Activated CD4-positive, alpha-beta T cell treated with anti-CD3 and anti-CD28 coated beads, Interleukin-2, amount 10 ng/mL, durations not matched to agents 7 days and 5 days (primary cell): ENCODE results near the gene MEIKIN. TPM values are rescaled to one million over a fixed set of nuclear protein-coding genes. Genes with fewer than 3 reads are reported as not detected.
"Not testable (repeated sequence)": the region's sequence is repeated elsewhere in the genome, so short reads cannot be mapped to it uniquely, and the experiment has no call there.

Experiments
- CTCF ChIA-PET: fragments of 350-600 bp; sonication (Branson Sonifier 250); formaldehyde crosslinking; loops from one replicate; lab custom pipeline; 2021; ENCODE audit warnings: antibody characterized with exemption; lab: Charles Lee
- POLR2A ChIA-PET: fragments of 350-600 bp; sonication (Branson Sonifier 250); formaldehyde crosslinking; loops from one replicate; lab custom pipeline; 2021; ENCODE audit warnings: antibody characterized with exemption; lab: Charles Lee
- DNase-seq: peaks from one replicate; pipeline ENCODE4 v3.0.0-alpha.2; 2020
- H3K27ac Mint-ChIP-seq: one replicate; pipeline ENCODE4 v1.8.0; 2021; ENCODE audit warnings: mild to moderate bottlenecking, moderate library complexity, mixed read lengths
- H3K27me3 Mint-ChIP-seq: one replicate; pipeline ENCODE4 v1.8.0; 2021; ENCODE audit warnings: mixed read lengths
- H3K36me3 Mint-ChIP-seq: one replicate; pipeline ENCODE4 v1.8.0; 2021; ENCODE audit warnings: low read depth, mixed read lengths
- H3K4me1 Mint-ChIP-seq: one replicate; pipeline ENCODE4 v1.8.0; 2021; ENCODE audit warnings: mixed read lengths
- H3K4me3 Mint-ChIP-seq: one replicate; pipeline ENCODE4 v1.8.0; 2021; ENCODE audit warnings: mild to moderate bottlenecking, moderate library complexity, mixed read lengths
- H3K9me3 Mint-ChIP-seq: one replicate; pipeline ENCODE4 v1.8.0; 2021; ENCODE audit warnings: mixed read lengths
- total RNA-seq, 2 experiments: library from RNA; stranded (reverse); gene quantifications; one replicate each; pipeline ENCODE4 v1.2.3, GENCODE V29; 2021

MEIKIN gene
- total RNA-seq, 2 experiments from 2014 or later = not detected

GRCh38 chr5:131787736-131788135 lies 157.7 kb downstream of the MEIKIN start:
- DNase-seq = no peak
- Mint-ChIP-seq H3K4me3 (no peak overlapping the region), H3K27ac (no peak overlapping the region), H3K36me3 (peaks cover 28% of the 10 kb centered on the region), H3K9me3 (no peaks in the 10 kb centered on the region), H3K27me3 (no peaks in the 10 kb centered on the region), H3K4me1 (peaks cover 25% of the 10 kb centered on the region)
- POLR2A ChIA-PET = no interaction called here
- CTCF ChIA-PET = no interaction called here

GRCh38 chr5:131786900-131787692 lies 158.4 kb downstream of the MEIKIN start:
- POLR2A ChIA-PET = no interaction called here
- H3K4me1 Mint-ChIP-seq = peaks cover 25% of the 10 kb centered on the region
- no peaks in the 10 kb centered on the region for H3K27me3 Mint-ChIP-seq
- no peak overlapping the region for H3K27ac Mint-ChIP-seq
- H3K4me3 Mint-ChIP-seq = no peak overlapping the region
- peaks cover 29% of the 10 kb centered on the region for H3K36me3 Mint-ChIP-seq
- CTCF ChIA-PET = no interaction called here
- no peaks in the 10 kb centered on the region for H3K9me3 Mint-ChIP-seq
- no peak for DNase-seq

- no peaks in the 10 kb centered on the region for H3K9me3 Mint-ChIP-seq
- no peak overlapping the region for H3K4me3 Mint-ChIP-seq
- no peak overlapping the region for H3K27ac Mint-ChIP-seq
- CTCF ChIA-PET = no interaction called here
- H3K36me3 Mint-ChIP-seq = peaks cover 34% of the 10 kb centered on the region
- DNase-seq = no peak
- POLR2A ChIA-PET = no interaction called here
- no peaks in the 10 kb centered on the region for H3K27me3 Mint-ChIP-seq
- peaks cover 23% of the 10 kb centered on the region for H3K4me1 Mint-ChIP-seq
Measured at GRCh38 chr5:131786036-131786435, 159.4 kb downstream of the MEIKIN start.

GRCh38 chr5:131783874-131784273 lies 161.6 kb downstream of the MEIKIN start:
- Mint-ChIP-seq H3K9me3 (no peaks in the 10 kb centered on the region), H3K36me3 (peaks cover 30% of the 10 kb centered on the region), H3K27ac (no peak overlapping the region), H3K4me3 (no peak overlapping the region), H3K27me3 (no peaks in the 10 kb centered on the region), H3K4me1 (peaks cover 15% of the 10 kb centered on the region)
- DNase-seq = no peak
- POLR2A ChIA-PET = no interaction called here
- CTCF ChIA-PET = no interaction called here

- no peak for DNase-seq
- H3K27ac Mint-ChIP-seq = no peak overlapping the region
- CTCF ChIA-PET = no interaction called here
- POLR2A ChIA-PET = no interaction called here
- H3K9me3 Mint-ChIP-seq = no peaks in the 10 kb centered on the region
- peaks cover 15% of the 10 kb centered on the region for H3K4me1 Mint-ChIP-seq
- H3K36me3 Mint-ChIP-seq = peaks cover 29% of the 10 kb centered on the region
- H3K4me3 Mint-ChIP-seq = no peak overlapping the region
- H3K27me3 Mint-ChIP-seq = no peaks in the 10 kb centered on the region
Measured at GRCh38 chr5:131783357-131783756, 162.1 kb downstream of the MEIKIN start.

- CTCF ChIA-PET = no interaction called here
- no peaks in the 10 kb centered on the region for H3K27me3 Mint-ChIP-seq
- H3K4me1 Mint-ChIP-seq = peaks cover 11% of the 10 kb centered on the region
- POLR2A ChIA-PET = no interaction called here
- H3K4me3 Mint-ChIP-seq = no peak overlapping the region
- no peak for DNase-seq
- H3K36me3 Mint-ChIP-seq = peaks cover 29% of the 10 kb centered on the region
- H3K9me3 Mint-ChIP-seq = no peaks in the 10 kb centered on the region
- no peak overlapping the region for H3K27ac Mint-ChIP-seq
Measured at GRCh38 chr5:131782717-131783116, 162.7 kb downstream of the MEIKIN start.

- H3K27ac Mint-ChIP-seq, POLR2A ChIA-PET, H3K27me3 Mint-ChIP-seq, CTCF ChIA-PET, H3K4me1 Mint-ChIP-seq, DNase-seq, H3K9me3 Mint-ChIP-seq, H3K4me3 Mint-ChIP-seq: not testable (repeated sequence)
- H3K36me3 Mint-ChIP-seq = peaks cover 28% of the 10 kb centered on the region
Measured at GRCh38 chr5:131778141-131778540, 167.3 kb downstream of the MEIKIN start.

GRCh38 chr5:131776450-131776849 lies 169.0 kb downstream of the MEIKIN start:
- Mint-ChIP-seq H3K27ac (no peak overlapping the region), H3K36me3 (peaks cover 13% of the 10 kb centered on the region), H3K4me3 (no peak overlapping the region), H3K27me3 (no peaks in the 10 kb centered on the region), H3K4me1 (peaks cover 4% of the 10 kb centered on the region), H3K9me3 (no peaks in the 10 kb centered on the region)
- no peak for DNase-seq
- ChIA-PET CTCF (no interaction called here), POLR2A (no interaction called here)

- Mint-ChIP-seq H3K27ac (no peak overlapping the region), H3K27me3 (no peaks in the 10 kb centered on the region), H3K36me3 (peaks cover 6% of the 10 kb centered on the region), H3K4me1 (no peaks in the 10 kb centered on the region), H3K4me3 (no peak overlapping the region), H3K9me3 (no peaks in the 10 kb centered on the region)
- no peak for DNase-seq
- ChIA-PET POLR2A (no interaction called here), CTCF (interaction anchor here (0.6 to 1.3 kb wide), 2 partner anchors 14 to 222 kb away, joined by 3 read pairs; no protein-coding TSS in a partner anchor)
Measured at GRCh38 chr5:131774652-131775367, 170.7 kb downstream of the MEIKIN start.

GRCh38 chr5:131773805-131774204 lies 171.7 kb downstream of the MEIKIN start:
- Mint-ChIP-seq H3K27ac (no peak overlapping the region), H3K27me3 (no peaks in the 10 kb centered on the region), H3K4me3 (no peak overlapping the region), H3K4me1 (no peaks in the 10 kb centered on the region), H3K36me3 (peaks cover 4% of the 10 kb centered on the region), H3K9me3 (no peaks in the 10 kb centered on the region)
- ChIA-PET CTCF (no interaction called here), POLR2A (no interaction called here)
- no peak for DNase-seq

- peaks cover 5% of the 10 kb centered on the region for H3K36me3 Mint-ChIP-seq
- CTCF ChIA-PET = no interaction called here
- no peak overlapping the region for H3K4me3 Mint-ChIP-seq
- no peak overlapping the region for H3K27ac Mint-ChIP-seq
- peaks cover 2% of the 10 kb centered on the region for H3K9me3 Mint-ChIP-seq
- H3K4me1 Mint-ChIP-seq = peaks cover 2% of the 10 kb centered on the region
- DNase-seq = no peak
- POLR2A ChIA-PET = no interaction called here
- no peaks in the 10 kb centered on the region for H3K27me3 Mint-ChIP-seq
Measured at GRCh38 chr5:131771692-131772091, 173.8 kb downstream of the MEIKIN start.

- POLR2A ChIA-PET = no interaction called here
- DNase-seq = no peak
- Mint-ChIP-seq H3K4me1 (peaks cover 4% of the 10 kb centered on the region), H3K9me3 (peaks cover 11% of the 10 kb centered on the region), H3K4me3 (no peak overlapping the region), H3K27ac (no peak overlapping the region), H3K27me3 (no peaks in the 10 kb centered on the region), H3K36me3 (peaks cover 15% of the 10 kb centered on the region)
- CTCF ChIA-PET = interaction anchor here (0.5 to 1.2 kb wide), 2 partner anchors 9 to 84 kb away, joined by 3 read pairs; no protein-coding TSS in a partner anchor
Measured at GRCh38 chr5:131769961-131770360, 175.5 kb downstream of the MEIKIN start.

- ChIA-PET POLR2A (no interaction called here), CTCF (interaction anchor here (1.2 kb wide), 2 partner anchors 8 to 238 kb away, joined by 3 read pairs; no protein-coding TSS in a partner anchor)
- Mint-ChIP-seq H3K4me1 (peaks cover 4% of the 10 kb centered on the region), H3K9me3 (peaks cover 12% of the 10 kb centered on the region), H3K4me3 (no peak overlapping the region), H3K27me3 (no peaks in the 10 kb centered on the region), H3K27ac (no peak overlapping the region), H3K36me3 (peaks cover 18% of the 10 kb centered on the region)
- no peak for DNase-seq
Measured at GRCh38 chr5:131769336-131769735, 176.1 kb downstream of the MEIKIN start.
